HK-2 (cell line): Measurements from ENCODE around the gene SUB1.
A peak's percentile ranks its signal among the peaks of the same experiment; 100 is the strongest.
"Not testable (repeated sequence)": the region's sequence is repeated elsewhere in the genome, so short reads cannot be mapped to it uniquely, and the experiment has no call there.

Experiments used
- DNase-seq: peaks from one replicate; pipeline ENCODE4 v3.0.0-alpha.2; 2018; ENCODE audit not compliant: unreplicated experiment

The SUB1 gene

GRCh38 chr5:32598997-32599549, 13.7 kb downstream of the SUB1 start:
- no peak for DNase-seq

GRCh38 chr5:32600054-32600622, 14.8 kb downstream of the SUB1 start:
- DNase-seq: no peak

GRCh38 chr5:32601623-32602295, 16.4 kb downstream of the SUB1 start:
- DNase-seq: no peak

DNA sequence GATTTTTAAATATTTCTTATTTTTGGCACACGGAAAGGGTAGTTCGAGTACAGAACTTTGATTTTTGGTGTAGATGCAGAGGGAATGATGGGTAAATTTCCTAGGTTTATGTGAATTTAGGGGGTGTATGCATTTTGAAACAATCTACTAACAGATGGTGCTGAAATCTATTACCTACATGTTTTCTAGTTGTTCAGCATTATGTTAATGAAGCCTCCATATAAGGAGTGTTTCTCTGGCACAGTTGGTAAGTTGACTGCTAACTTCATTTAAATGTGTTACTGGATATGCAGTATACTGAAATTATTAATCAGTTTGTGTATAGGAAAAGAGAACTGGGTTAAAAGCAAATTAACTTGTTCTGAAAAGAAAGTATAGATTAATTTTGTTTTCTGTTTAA, 17.5 kb downstream of the SUB1 start:
- no peak for DNase-seq

DNA sequence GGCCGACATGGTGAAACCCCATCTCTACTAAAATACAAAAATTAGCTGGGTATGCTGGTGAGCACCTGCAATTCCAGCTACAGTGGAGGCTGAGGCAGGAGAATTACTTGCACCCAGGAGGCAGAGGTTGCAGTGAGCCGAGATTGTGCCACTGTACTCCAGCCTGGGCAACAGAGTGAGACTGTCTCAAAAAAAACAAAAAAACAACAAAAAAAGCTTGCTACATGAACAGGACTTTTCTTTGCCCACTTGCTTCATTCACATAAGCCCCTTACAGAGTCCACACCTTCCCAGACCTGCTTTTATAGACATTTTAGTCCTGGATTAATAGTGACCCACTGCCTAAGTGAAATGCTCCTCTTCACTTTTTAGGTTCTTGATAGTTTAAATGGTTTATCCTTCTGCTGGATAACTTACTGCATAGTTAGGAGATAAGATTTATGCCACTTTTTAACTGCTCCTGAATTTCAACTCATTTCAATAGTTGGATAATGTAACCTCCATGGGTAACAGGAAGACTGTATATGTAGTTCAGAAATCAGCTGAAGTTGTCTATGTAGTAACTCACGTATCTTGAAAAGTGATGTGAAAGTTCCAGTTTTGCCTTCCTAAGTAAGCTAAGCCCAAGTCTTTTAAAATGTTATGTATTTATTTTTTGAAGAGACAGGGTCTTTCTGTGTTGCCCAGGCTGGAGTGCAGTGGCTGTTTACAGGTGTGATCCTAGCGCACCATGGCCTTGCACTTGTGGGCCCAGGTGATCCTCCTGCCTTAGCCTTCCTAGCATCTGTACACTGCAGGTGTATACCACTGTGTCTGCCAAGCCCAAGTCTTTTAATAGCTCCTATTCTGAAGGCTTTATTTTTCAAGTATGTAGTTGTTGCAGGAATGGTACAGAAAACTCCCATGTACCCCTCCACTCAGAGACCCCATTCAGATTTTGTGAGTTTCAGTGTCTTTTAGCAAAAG, 19.7 kb downstream of the SUB1 start:
- DNase-seq: no peak

- no peak for DNase-seq
These were observed 20.4 kb downstream of the SUB1 start for GRCh38 chr5:32605766-32606152.

GRCh38 chr5:32612134-32612888, 27.0 kb downstream of the SUB1 start:
- DNase-seq: peak; percentile 51

DNA sequence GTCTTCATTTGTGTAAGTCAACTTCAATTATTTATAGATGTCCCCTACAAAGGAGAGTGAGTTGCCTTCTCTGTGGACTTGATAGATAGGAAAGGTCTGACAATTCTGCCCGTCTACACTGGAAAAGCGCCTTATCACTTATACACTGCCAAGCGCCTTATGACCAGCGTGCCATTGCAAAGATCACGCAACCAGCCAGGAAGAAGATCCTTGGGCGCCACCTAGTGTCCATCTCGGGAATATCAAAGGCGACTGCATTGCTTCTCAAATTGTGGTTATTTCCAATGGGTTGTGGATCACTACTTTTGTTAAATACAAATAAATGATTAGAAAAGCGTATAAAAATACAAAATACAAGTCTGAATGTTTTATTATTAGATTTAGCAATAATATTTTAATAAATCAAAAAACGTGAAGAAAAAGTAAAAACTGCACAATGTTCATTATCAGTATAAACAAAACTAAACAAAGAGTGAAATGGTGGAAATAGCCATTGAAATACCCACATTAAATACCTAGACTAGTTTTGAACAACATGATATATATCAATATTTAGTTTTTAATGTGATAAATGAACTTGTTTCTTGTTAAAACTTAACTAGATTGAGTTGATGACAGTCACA, 27.8 kb downstream of the SUB1 start:
- peak; percentile 83 for DNase-seq

GRCh38 chr5:32615236-32615635, 29.9 kb downstream of the SUB1 start:
- no peak for DNase-seq

DNA sequence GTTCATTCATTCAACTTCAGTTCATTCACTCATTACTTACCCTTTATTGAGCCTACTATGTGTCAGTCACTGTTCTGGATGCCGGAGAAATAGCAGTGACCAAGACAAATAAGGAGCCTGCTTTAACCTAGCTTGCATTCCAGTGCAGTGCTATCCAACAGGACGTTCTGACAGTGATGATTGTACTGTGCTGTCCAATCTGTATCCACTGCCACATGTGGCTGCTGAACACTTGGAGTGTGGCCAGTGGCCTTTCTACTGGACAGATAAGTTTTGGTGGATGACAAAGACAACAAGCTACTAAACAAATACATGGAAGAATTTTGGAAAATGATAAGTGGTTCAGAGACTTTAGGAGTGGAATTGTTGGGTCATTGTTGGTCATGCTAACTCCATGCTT, 33.6 kb downstream of the SUB1 start:
- DNase-seq: no peak

- no peak for DNase-seq
These were observed 35.9 kb downstream of the SUB1 start for GRCh38 chr5:32621256-32621655.

- no peak for DNase-seq
These were observed 39.7 kb downstream of the SUB1 start for GRCh38 chr5:32625106-32625505.

GRCh38 chr5:32625547-32625946, 40.2 kb downstream of the SUB1 start:
- DNase-seq: no peak

- DNase-seq: no peak
These were observed 42.0 kb downstream of the SUB1 start for GRCh38 chr5:32627219-32627870.

DNA sequence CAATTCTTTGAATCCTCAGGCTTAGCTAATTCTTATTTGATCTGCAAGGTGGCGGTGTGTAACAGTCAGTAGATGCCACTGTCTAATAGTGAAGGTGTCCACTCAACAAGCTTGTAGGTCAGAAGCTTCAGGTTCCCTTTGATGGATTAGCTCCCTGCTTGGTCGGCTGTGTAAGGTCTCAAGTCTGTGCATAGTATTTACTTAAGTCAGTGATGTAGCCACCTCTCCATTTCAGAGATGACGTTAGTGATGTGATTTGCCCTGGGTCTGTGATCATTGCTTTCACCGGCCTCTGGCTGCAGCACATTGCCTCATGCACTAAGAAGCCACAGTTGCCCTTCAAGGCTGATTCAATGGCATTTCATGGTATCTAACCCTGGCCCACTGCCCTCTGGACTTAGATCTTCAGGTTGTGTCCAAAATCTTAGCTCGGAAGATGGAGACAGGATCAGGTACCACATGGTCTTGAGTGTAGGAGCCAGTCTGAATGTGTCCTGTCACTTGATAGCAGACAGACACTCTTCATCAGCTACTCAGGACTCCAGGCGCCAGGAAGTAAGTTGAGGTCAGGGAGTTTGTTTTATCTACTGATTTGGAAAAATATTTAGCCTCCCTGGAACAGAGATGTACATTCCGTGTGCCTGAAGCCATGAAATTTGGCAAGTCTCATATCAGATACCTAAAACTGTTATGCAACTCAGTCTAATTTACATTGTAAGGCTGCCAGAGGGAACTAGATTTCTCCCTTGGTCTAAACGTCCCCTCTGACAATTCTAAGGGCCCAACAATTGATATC, 42.9 kb downstream of the SUB1 start:
- DNase-seq: no peak

- DNase-seq: no peak
These were observed 45.6 kb downstream of the SUB1 start for GRCh38 chr5:32630867-32631491.

DNA sequence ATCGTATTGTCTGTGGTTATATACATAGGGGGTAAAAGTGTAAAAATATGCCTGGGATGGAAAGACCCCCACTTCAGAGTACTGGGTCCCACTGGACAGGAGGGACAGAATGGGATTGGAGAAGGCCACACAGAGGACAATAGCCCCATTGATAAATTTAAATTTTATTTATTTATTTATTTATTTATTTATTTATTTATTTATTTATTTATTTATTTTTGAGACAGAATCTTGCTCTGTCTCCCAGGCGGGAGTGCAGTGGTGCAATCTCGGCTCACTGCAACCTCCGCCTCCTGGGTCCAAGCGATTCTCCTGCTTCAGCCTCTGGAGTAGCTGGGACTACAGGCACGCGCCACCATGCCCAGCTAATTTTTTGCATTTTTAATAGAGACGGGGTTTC, 47.7 kb downstream of the SUB1 start:
- DNase-seq: not testable (repeated sequence)

GRCh38 chr5:32638309-32638708, 53.0 kb downstream of the SUB1 start:
- DNase-seq: no peak

DNA sequence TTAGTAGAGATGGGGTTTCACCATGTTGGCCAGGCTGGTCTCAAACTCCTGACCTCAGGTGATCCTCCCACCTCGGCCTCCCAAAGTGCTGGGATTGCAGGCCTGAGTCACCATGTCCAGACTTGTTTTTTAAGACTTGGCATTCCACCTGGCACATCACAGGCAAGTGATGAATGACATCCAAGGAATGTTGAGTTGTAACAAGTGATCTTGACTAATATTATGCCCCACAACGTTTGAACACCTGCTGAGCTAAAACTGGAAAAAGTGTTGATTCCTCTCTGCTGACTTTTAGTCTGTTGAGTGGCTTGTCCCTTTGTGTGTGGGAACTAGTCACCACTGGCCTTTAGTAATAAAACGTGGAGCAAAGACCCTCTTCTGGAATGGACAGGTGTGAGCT, 54.6 kb downstream of the SUB1 start:
- no peak for DNase-seq
